Gastroesophageal sphincter (tissue), 4 donors: ENCODE measurements around the gene NEDD4L. TPM values are rescaled to one million over a fixed set of nuclear protein-coding genes. Genes with fewer than 3 reads are reported as not detected.

ENCODE experiments used
- ATAC-seq: fragments of 150-250 bp; one replicate; pipeline ENCODE4 v1.9.1; 2016; ENCODE audit warnings: mild to moderate bottlenecking, moderate library complexity
- H3K27ac ChIP-seq, 4 donors: fragments of 200-600 bp; sonication (generic) in 3 of 4; 1 replicate in 3 of 4; 2 replicates in 1 of 4; pipeline ENCODE4 v1.5.1; 2016 to 2019
- H3K27me3 ChIP-seq: fragments of 200-600 bp; sonication (generic); one replicate; pipeline ENCODE4 v1.5.1; 2019
- H3K36me3 ChIP-seq, 2 donors: fragments of 200-600 bp; sonication (generic); one replicate each; pipeline ENCODE4 v1.5.1; 2019; ENCODE audit warnings: control low read depth in 1 of 2
- H3K4me1 ChIP-seq, 3 donors: fragments of 200-600 bp; sonication (generic); 1 replicate in 2 of 3; 2 replicates in 1 of 3; pipeline ENCODE4 v1.5.1; 2016 to 2019; ENCODE audit warnings: control low read depth in 2 of 3
- H3K4me3 ChIP-seq, 2 donors: fragments of 200-600 bp; sonication (generic); one replicate each; pipeline ENCODE4 v1.5.1; 2019; ENCODE audit warnings: mild to moderate bottlenecking in 1 of 2, moderate library complexity in 1 of 2
- H3K9me3 ChIP-seq, 3 donors: fragments of 200-600 bp; sonication (generic); one replicate each; pipeline ENCODE4 v1.5.1; 2017 to 2019; ENCODE audit warnings: control low read depth in 2 of 3
- EP300 ChIP-seq: sonication (generic); formaldehyde crosslinking; IDR thresholded peaks from one replicate; pipeline ENCODE4 v1.6.1; 2017; ENCODE audit warnings: antibody characterized with exemption, mild to moderate bottlenecking
- POLR2A ChIP-seq, 2 donors: fragments of 450-650 bp; IDR thresholded peaks; one replicate each; pipeline ENCODE4 v1.6.1; 2017; ENCODE audit warnings: antibody characterized with exemption in 2 of 2, mild to moderate bottlenecking in 2 of 2, moderate library complexity in 1 of 2
- POLR2AphosphoS5 ChIP-seq: sonication (generic); formaldehyde crosslinking; IDR thresholded peaks from one replicate; pipeline ENCODE4 v1.6.1; 2017; ENCODE audit warnings: antibody characterized with exemption
- WGBS, 2 donors: methylation state at CpG; one replicate each; pipeline ENCODE4 v1.1.5; 2018; ENCODE audit warnings: low coverage in 1 of 2; 5-methylcytosine and 5-hydroxymethylcytosine counted together
- total RNA-seq, 4 donors: library from RNA; depleted of rRNA; stranded (reverse); fragments of >200 nt; gene quantifications; one replicate each; pipeline ENCODE4 v1.1.0, GENCODE V29; 2016
- TF ChIP-seq, protein P1 (sequence below), 4 experiments: fragments of 200-600 bp in 2 of 4; fragments of 450-650 bp in 2 of 4; sonication (generic) in 1 of 4; IDR thresholded peaks; one replicate each; pipeline ENCODE4 v1.5.1; 2017 to 2019; ENCODE audit warnings: antibody characterized with exemption in 4 of 4, mild to moderate bottlenecking in 2 of 4, moderate library complexity in 2 of 4

NEDD4L gene
- total RNA-seq, 4 donors from 2014 or later, result 37.0 to 50.9 (median 43.0) TPM

- Histone ChIP-seq H3K9me3 (no peaks in the 10 kb centered on the region), H3K27ac (no peak overlapping the region), H3K27me3 (no peaks in the 10 kb centered on the region), H3K4me1 (peaks cover 0 to 21% (median 2%) of the 10 kb centered on the region in 3 donors), H3K36me3 (no peaks in the 10 kb centered on the region), H3K4me3 (no peak overlapping the region)
- WGBS, 2 donors, result 79 to 84% methylated on average over 6 of the region's 8 CpGs
- ATAC-seq, result no peak
- no peak for TF ChIP-seq POLR2AphosphoS5
- no peak for TF ChIP-seq POLR2A (IDR thresholded peaks at IDR 0.05)
- TF ChIP-seq, protein P1, sequence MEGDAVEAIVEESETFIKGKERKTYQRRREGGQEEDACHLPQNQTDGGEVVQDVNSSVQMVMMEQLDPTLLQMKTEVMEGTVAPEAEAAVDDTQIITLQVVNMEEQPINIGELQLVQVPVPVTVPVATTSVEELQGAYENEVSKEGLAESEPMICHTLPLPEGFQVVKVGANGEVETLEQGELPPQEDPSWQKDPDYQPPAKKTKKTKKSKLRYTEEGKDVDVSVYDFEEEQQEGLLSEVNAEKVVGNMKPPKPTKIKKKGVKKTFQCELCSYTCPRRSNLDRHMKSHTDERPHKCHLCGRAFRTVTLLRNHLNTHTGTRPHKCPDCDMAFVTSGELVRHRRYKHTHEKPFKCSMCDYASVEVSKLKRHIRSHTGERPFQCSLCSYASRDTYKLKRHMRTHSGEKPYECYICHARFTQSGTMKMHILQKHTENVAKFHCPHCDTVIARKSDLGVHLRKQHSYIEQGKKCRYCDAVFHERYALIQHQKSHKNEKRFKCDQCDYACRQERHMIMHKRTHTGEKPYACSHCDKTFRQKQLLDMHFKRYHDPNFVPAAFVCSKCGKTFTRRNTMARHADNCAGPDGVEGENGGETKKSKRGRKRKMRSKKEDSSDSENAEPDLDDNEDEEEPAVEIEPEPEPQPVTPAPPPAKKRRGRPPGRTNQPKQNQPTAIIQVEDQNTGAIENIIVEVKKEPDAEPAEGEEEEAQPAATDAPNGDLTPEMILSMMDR (IDR thresholded peaks at IDR 0.05), result no peak
- TF ChIP-seq EP300, result no peak
Observed at GRCh38 chr18:58139459-58140386, 95.7 kb downstream of the NEDD4L start.

GRCh38 chr18:58140387-58141325 lies 96.6 kb downstream of the NEDD4L start:
- TF ChIP-seq POLR2A (IDR thresholded peaks at IDR 0.05) (no peak), POLR2AphosphoS5 (no peak), EP300 (no peak)
- TF ChIP-seq, protein P1 (IDR thresholded peaks at IDR 0.05), result no peak
- Histone ChIP-seq H3K4me3 (no peak overlapping the region), H3K9me3 (no peaks in the 10 kb centered on the region), H3K27me3 (no peaks in the 10 kb centered on the region), H3K4me1 (peaks cover 0 to 15% (median 0%) of the 10 kb centered on the region in 3 donors), H3K36me3 (no peaks in the 10 kb centered on the region), H3K27ac (no peak overlapping the region)
- WGBS, 2 donors, result 67 to 72% methylated on average over 2 to 7 of the region's 12 CpGs
- ATAC-seq, result no peak

DNA sequence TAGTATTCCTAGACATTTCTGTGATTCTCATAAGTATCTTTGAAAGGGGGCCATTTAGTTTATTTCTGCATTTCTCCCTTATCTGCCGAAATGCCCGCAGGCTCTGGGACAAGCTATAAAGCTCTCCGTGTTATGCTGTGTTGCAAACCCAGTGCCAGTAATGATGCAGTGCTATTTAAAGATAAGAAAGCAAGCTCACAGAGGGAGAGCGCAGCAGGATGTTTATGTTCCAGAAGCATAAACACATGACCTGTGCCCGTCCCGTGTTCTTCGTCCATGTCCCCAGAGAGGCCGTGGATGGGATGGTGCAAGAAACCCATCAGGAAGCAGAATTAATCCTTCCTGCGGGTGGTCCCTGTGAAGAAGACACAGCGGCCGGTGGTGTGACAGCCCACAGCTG lies 99.4 kb downstream of the NEDD4L start:
- Histone ChIP-seq H3K4me3 (no peak overlapping the region), H3K4me1 (peaks cover 0 to 25% (median 0%) of the 10 kb centered on the region in 3 donors), H3K9me3 (no peaks in the 10 kb centered on the region), H3K27ac (no peak overlapping the region), H3K27me3 (no peaks in the 10 kb centered on the region), H3K36me3 (no peaks in the 10 kb centered on the region)
- WGBS, 2 donors, result 42 to 67% methylated on average over 9 to 11 of the region's 11 CpGs
- no peak for ATAC-seq
- TF ChIP-seq, protein P1 (IDR thresholded peaks at IDR 0.05), result no peak
- TF ChIP-seq POLR2AphosphoS5 (no peak), EP300 (no peak), POLR2A (IDR thresholded peaks at IDR 0.05) (no peak)

DNA sequence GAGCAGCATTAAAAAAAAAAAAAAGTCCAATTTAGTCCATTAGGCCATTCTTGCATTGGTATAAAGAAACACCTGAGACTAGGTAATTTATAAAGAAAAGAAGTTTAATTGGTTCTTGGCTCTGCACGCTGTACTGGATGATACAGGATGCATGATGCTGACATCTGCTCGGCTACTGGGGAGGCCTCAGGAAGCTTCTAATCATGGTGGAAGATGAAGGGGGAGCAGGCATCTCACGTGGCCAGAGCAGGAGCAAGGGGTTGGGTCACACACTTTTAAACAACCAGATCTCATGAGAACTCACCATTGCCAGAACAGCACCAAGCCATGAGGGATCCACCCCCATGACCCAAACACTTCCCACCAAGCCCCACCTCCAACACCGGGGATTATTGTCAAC lies 100.1 kb downstream of the NEDD4L start:
- 97 to 100% methylated on average over 2 to 4 of the region's 4 CpGs for WGBS, 2 donors
- no peak for ATAC-seq
- H3K4me3 ChIP-seq, result no peak overlapping the region

More for the DNA sequence above, 100.1 kb downstream of the NEDD4L start:
- no peaks in the 10 kb centered on the region for H3K9me3 ChIP-seq
- H3K4me1 ChIP-seq, result peaks cover 0 to 32% (median 0%) of the 10 kb centered on the region in 3 donors
- H3K27ac ChIP-seq, result no peak overlapping the region
- no peaks in the 10 kb centered on the region for H3K36me3 ChIP-seq
- H3K27me3 ChIP-seq, result no peaks in the 10 kb centered on the region
- TF ChIP-seq POLR2A (IDR thresholded peaks at IDR 0.05) (no peak), POLR2AphosphoS5 (no peak), EP300 (no peak)
- TF ChIP-seq, protein P1 (IDR thresholded peaks at IDR 0.05), result no peak
